PC-3 (cell line): ENCODE results near the gene EMCN. TPM values are rescaled to one million over a fixed set of nuclear protein-coding genes. Genes with fewer than 3 reads are reported as not detected.

ENCODE experiments used
- ATAC-seq: fragments of 200-7000 bp; cut with Tn5 transposase; 2 replicates; pipeline ENCODE4 v1.9.1; 2020; ENCODE audit warnings: mild to moderate bottlenecking, moderate library complexity
- BruUV-seq: library from RNA; stranded (reverse); fragments of 400-500 nt; replicated peaks from 2 replicates; lab custom pipeline; 2021; lab: Mats Ljungman, UMichigan
- CTCF ChIA-PET: fragments of 300-600 bp; sonication (Branson Sonifier 250); formaldehyde crosslinking; loops from one replicate; lab custom pipeline; 2022; ENCODE audit warnings: antibody characterized with exemption; lab: Charles Lee
- POLR2A ChIA-PET: fragments of 300-600 bp; sonication (Branson Sonifier 250); formaldehyde crosslinking; loops from one replicate; lab custom pipeline; 2022; ENCODE audit warnings: antibody characterized with exemption; ENCODE audit not compliant: unreplicated experiment; lab: Charles Lee
- DNase-seq: peaks from one replicate; pipeline ENCODE4 v3.0.0-alpha.2; 2015
- H2AFZ ChIP-seq: fragments of 300-600 bp; sonication (generic); 2 replicates; pipeline ENCODE4 v1.6.0; 2016; ENCODE audit warnings: antibody characterized with exemption, low read length
- H3F3A ChIP-seq: fragments of 300-600 bp; sonication (generic); one replicate; pipeline ENCODE4 v1.6.0; 2017; ENCODE audit warnings: antibody characterized with exemption, low read length, control low read depth, mild to moderate bottlenecking; ENCODE audit not compliant: unreplicated experiment
- H3K27ac ChIP-seq: fragments of 300-600 bp; sonication (generic); 2 replicates; pipeline ENCODE4 v1.5.1; 2016; ENCODE audit warnings: mild to moderate bottlenecking, low read length
- H3K27me3 ChIP-seq: fragments of 300-600 bp; sonication (generic); 2 replicates; pipeline ENCODE4 v1.6.1; 2016; ENCODE audit warnings: low read length, mixed read lengths
- H3K36me3 ChIP-seq: fragments of 300-600 bp; sonication (generic); 2 replicates; pipeline ENCODE4 v1.6.1; 2016; ENCODE audit warnings: low read depth, mixed run types, low read length, mixed read lengths
- H3K4me1 ChIP-seq: fragments of 300-600 bp; sonication (generic); 2 replicates; pipeline ENCODE4 v1.5.1; 2016; ENCODE audit warnings: low read length; ENCODE audit not compliant: insufficient read depth
- H3K4me2 ChIP-seq: fragments of 300-600 bp; sonication (generic); 2 replicates; pipeline ENCODE4 v1.6.0; 2016; ENCODE audit warnings: low read length
- H3K4me3 ChIP-seq: fragments of 300-600 bp; sonication (generic); 2 replicates; pipeline ENCODE4 v1.5.1; 2016; ENCODE audit warnings: mild to moderate bottlenecking, low read length, mixed read lengths
- H3K79me2 ChIP-seq: fragments of 300-600 bp; sonication (generic); 2 replicates; pipeline ENCODE4 v1.6.1; 2017; ENCODE audit warnings: low read length, mixed read lengths
- H3K9ac ChIP-seq: fragments of 300-600 bp; sonication (generic); 2 replicates; pipeline ENCODE4 v1.6.0; 2016; ENCODE audit warnings: mild to moderate bottlenecking, low read length
- H3K9me2 ChIP-seq: fragments of 300-600 bp; sonication (generic); replicated peaks from 2 replicates; pipeline ENCODE4 v1.6.1; 2016; ENCODE audit warnings: mixed run types, low read length, mixed read lengths
- H3K9me3 ChIP-seq: fragments of 300-600 bp; sonication (generic); 2 replicates; pipeline ENCODE4 v1.6.1; 2016; ENCODE audit warnings: low read length, mixed read lengths
- H4K20me1 ChIP-seq: fragments of 300-600 bp; sonication (generic); 2 replicates; pipeline ENCODE4 v1.6.1; 2016; ENCODE audit warnings: low read length, mixed read lengths
- CTCF ChIP-seq: fragments of 300-600 bp; sonication (generic); conservative IDR thresholded peaks from 2 replicates; pipeline ENCODE4 v1.5.1; 2017; ENCODE audit warnings: antibody characterized with exemption, low read depth, mild to moderate bottlenecking, low read length
- EZH2 ChIP-seq: fragments of 300-600 bp; sonication (generic); IDR thresholded peaks from one replicate; pipeline ENCODE4 v1.6.1; 2017; ENCODE audit warnings: antibody characterized with exemption, mild to moderate bottlenecking, low read length; ENCODE audit not compliant: unreplicated experiment
- EZH2phosphoT487 ChIP-seq: fragments of 300-600 bp; sonication (generic); IDR thresholded peaks from 2 replicates; pipeline ENCODE4 v1.6.1; 2018; ENCODE audit warnings: mild to moderate bottlenecking, antibody characterized with exemption, low read length, borderline replicate concordance
- intact Hi-C: fragments of 100-400 bp; cut with micrococcal nuclease; formaldehyde crosslinking; loops from 2 replicates; pipeline ENCODE4 v1.9.0; 2023
- total RNA-seq: library from RNA; depleted of rRNA; stranded (reverse); fragments of >200 nt; gene quantifications from 2 replicates; pipeline ENCODE4 v1.2.3, GENCODE V29; 2014

EMCN gene
- total RNA-seq, 1 experiment from 2014 or later = not detected

- H3K4me1 ChIP-seq = no peaks in the 10 kb centered on the region
- H2AFZ ChIP-seq = no peak overlapping the region
- no peak overlapping the region for H3K27ac ChIP-seq
- no peak for DNase-seq
- peak; percentile 31 for ATAC-seq
- H3F3A ChIP-seq = no peaks in the 10 kb centered on the region
- no peaks in the 10 kb centered on the region for H4K20me1 ChIP-seq
- no peak overlapping the region for H3K4me3 ChIP-seq
- ChIA-PET CTCF (interaction anchor here (0.6 kb wide), 1 partner anchor 183 kb away, joined by 3 read pairs; no protein-coding TSS in a partner anchor), POLR2A (no interaction called here)
- H3K9me3 ChIP-seq = no peaks in the 10 kb centered on the region
- TF ChIP-seq EZH2 (no peak), CTCF (no peak), EZH2phosphoT487 (no peak)
- no peak overlapping the region for H3K4me2 ChIP-seq
- no peaks in the 10 kb centered on the region for H3K36me3 ChIP-seq
- no peaks in the 10 kb centered on the region for H3K79me2 ChIP-seq
- BruUV-seq = no TSS peak
- H3K27me3 ChIP-seq = no peaks in the 10 kb centered on the region
- H3K9ac ChIP-seq = no peak overlapping the region
- intact Hi-C loops = no loop called here
- no peaks in the 10 kb centered on the region for H3K9me2 ChIP-seq
Measured at GRCh38 chr4:100555611-100556337, 38.0 kb upstream of the EMCN start.

GRCh38 chr4:100548200-100548560 lies 30.4 kb upstream of the EMCN start:
- intact Hi-C loops = no loop called here
- Histone ChIP-seq H3K79me2 (no peaks in the 10 kb centered on the region), H3K27ac (no peak overlapping the region), H3K27me3 (no peaks in the 10 kb centered on the region), H3K36me3 (no peaks in the 10 kb centered on the region), H3K9me3 (no peaks in the 10 kb centered on the region), H3F3A (no peaks in the 10 kb centered on the region), H2AFZ (no peak overlapping the region), H3K4me1 (no peaks in the 10 kb centered on the region), H3K9ac (no peak overlapping the region), H3K9me2 (no peaks in the 10 kb centered on the region), H3K4me3 (no peak overlapping the region), H4K20me1 (no peaks in the 10 kb centered on the region), H3K4me2 (no peak overlapping the region)
- ChIA-PET POLR2A (no interaction called here), CTCF (no interaction called here)
- BruUV-seq = no TSS peak
- TF ChIP-seq EZH2phosphoT487 (no peak), CTCF (no peak)
- DNase-seq = no peak
- ATAC-seq = no peak

GRCh38 chr4:100547541-100548199 lies 29.8 kb upstream of the EMCN start:
- Histone ChIP-seq H3K9me3 (no peaks in the 10 kb centered on the region), H4K20me1 (no peaks in the 10 kb centered on the region), H3K9me2 (no peaks in the 10 kb centered on the region), H3K4me2 (no peak overlapping the region), H2AFZ (no peak overlapping the region), H3K79me2 (no peaks in the 10 kb centered on the region), H3K9ac (no peak overlapping the region), H3K27me3 (no peaks in the 10 kb centered on the region), H3K4me1 (no peaks in the 10 kb centered on the region), H3K27ac (no peak overlapping the region), H3K4me3 (no peak overlapping the region), H3F3A (no peaks in the 10 kb centered on the region), H3K36me3 (no peaks in the 10 kb centered on the region)
- ATAC-seq (no peak), DNase-seq (no peak)
- ChIA-PET CTCF (no interaction called here), POLR2A (no interaction called here)
- no TSS peak for BruUV-seq
- intact Hi-C loops = no loop called here
- no peak for TF ChIP-seq CTCF
- no peak for TF ChIP-seq EZH2phosphoT487
- TF ChIP-seq EZH2 = no peak
